HG02852 (cell line): ENCODE data around the gene TRIP6.

Source experiments
- ATAC-seq: cut with Tn5 transposase; IDR thresholded peaks from one replicate; pipeline ENCODE4 v1.9.1; 2021; ENCODE audit warnings: mild to moderate bottlenecking, moderate library complexity; ENCODE audit not compliant: unreplicated experiment

Gene TRIP6

DNA sequence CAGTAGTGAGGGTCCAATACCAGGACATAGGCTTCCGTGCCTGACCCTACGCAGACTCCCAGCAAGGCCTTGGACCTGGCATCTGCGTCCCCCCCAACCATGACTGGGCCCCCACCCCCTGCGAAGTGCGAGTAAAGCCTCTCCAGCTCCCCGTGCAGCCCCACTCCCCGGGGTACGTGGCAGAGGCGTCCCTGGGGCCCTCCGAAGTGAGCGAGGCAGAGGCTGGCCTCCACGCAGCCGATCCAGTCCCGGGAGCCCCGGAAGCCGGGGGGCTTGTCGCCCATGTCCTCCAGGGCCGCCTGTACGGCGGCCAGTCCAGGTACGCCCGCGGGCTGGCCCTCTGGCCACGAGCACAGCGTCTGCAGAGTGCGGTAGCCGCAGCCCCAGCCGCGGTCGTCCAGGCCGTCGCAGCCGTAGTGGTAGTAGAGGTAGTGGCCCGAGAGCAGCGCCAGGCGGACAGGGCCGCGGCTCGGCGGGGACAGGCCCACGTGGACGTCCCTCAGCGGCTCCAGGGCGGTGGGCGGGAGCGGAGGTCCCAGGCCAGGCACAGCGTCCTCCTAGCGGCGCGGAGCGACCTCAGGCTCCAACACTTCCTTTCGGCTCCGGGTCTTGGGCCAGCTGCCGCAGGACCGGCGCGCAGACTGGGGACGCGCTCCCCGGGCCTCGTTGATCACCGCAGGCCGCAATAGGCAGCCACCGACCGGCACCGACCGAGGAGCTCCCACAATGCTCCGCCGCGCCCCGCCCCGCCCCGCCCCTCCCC is 22.0 kb downstream of the TRIP6 start, which contains the start of gene UFSP1:
Gene UFSP1 (minus strand): TSS at position 728 of the 763 bp plus-strand sequence. CDS start 444 bp downstream, at position 284.
- peak; percentile 35 for ATAC-seq

DNA sequence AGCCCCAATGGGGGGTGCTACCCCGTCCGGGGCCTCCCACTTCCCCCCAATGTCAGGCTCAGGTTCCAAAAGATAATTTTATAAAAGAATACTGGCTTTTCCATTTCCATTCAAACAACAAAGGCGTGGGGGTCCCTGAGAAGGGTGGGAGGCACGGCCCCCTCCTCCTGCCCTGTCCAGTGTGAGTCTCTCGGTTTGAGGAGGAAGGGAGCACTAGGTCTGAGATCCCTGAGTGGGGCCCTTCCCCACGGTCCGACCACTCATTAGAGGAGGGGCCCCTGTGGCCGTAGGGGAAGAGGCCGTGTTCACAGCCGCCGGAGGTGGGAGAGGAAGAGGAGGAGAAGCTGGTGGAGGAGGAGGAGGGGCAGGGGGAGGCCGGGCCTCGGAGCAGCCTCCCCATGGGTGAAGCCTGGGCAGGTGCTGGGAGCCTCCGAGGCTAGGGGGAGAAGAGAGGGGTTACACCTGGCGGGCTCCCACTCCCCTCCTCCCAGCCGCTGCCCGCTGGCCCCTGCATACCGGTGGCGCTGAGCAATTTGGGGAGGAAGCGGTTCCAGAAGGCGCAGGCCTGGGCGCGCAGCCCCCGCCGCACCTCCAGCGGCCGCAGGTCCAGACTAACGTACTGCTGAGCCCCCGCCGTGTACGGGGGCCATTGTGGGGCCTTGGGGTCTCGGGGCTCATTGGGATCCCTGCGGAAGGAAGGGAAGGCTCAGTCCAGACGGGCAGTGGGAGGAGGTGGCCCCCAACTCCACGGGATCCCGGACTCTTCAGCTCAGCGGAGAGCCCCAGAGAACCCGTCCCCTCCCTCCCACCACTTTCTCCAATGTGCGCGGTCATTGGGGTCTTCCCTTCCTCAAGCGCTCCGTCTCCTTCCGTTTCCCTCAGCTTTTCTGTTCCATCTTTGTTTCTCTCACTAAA is 23.7 kb downstream of the TRIP6 start:
- no peak for ATAC-seq

DNA sequence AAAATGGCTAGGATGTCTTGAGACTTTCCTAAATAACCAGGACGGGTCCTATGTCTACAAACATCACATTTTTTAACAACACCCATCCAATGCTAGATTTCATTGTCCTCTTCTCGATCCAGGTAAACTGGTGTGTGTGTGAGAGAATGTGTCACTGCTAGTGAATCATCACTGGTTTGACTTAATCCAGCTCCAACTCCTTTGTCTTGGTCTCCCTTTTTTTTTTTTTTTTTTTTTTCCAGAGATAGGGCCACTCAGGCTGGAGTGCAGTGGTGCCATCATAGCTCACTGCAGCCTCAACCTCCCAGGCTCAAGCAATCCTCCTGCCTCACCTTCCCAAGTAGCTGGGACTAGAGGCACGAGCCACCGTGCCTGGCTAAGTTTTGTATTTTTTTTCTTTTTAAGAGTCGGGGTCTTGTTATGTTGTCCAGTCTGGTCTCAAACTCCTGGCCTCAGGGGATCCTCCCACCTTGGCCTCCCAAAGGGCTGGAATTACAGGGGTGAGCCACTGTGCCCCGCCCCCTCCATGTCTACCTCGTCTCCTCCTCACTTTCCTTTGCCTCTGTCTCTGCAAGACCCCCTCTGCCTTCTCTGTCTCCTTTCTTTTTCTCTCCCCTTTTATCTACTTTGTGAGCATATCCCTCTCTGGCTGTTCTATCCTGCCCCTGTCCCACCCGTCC is 24.5 kb downstream of the TRIP6 start:
- ATAC-seq, result no peak

DNA sequence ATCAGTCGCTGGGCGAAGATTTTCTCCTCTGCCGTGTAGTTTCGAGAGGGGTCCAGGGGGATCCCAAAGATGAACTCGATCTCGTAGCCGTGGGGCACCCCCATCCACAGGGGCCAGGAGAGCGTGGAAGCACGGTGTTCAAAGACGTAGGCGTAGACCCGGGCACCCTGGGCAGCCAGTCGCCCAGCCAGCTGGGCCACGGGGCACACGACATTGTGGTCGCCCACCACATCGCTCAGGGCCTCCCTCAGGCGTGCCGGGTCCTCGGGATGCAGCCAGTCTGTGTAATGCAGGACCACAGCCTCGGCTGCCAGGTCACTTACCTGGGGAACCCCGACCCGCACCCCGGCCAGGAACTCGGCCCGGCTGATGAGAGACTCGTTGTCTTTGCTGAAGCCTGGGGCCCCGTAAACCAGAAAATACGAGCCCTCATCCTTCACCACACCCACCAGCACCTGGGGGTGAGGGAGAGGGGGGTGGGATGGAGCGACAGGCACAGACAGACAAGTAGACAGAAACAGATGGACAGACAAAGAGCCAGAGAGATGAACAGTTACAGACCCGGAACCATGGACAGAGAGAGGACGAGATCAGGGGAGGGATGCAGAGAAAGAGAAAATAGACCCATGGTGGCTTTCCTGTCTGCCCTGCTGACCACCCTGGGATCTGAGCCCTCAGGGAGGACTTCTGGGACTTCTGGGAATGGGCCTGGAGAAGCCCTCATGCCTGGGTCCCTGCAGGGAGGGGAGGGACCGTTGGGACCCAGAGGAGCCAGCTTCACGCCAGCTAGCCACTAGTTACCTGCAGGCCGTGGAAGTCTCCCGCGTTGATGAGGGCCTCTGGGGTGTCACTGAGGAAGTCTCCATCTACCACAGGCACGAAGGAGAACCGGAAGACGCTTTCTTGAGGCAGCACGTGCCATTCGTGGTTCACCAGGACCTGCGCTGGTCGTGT is 25.5 kb downstream of the TRIP6 start:
- ATAC-seq, result no peak

DNA sequence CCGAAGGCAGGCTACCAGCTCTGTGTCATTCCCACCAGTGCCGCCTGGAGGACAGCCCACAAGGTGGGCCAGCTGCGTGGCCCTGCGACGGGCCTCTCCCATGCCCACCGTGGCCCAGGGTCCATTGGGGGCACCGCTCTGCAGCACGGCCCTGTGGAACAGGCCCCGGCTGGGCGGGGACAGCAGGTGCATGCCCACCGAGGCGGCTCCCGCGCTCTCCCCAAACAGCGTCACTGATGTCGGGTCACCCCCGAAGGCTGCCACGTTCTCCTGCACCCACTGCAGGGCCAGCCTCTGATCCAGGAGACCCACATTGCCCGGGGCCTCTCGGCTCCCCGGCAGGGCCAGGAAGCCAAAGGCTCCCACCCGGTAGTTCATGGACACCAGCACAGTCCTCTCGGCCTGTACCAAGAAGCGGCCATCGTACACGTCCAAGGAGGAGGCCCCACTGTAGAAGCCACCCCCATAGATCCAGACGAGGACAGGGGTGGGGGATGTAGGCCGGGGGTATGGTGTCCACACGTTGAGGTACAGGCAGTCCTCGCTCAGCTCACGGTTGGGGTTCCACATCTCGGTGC is 26.2 kb downstream of the TRIP6 start:
- no peak for ATAC-seq

DNA sequence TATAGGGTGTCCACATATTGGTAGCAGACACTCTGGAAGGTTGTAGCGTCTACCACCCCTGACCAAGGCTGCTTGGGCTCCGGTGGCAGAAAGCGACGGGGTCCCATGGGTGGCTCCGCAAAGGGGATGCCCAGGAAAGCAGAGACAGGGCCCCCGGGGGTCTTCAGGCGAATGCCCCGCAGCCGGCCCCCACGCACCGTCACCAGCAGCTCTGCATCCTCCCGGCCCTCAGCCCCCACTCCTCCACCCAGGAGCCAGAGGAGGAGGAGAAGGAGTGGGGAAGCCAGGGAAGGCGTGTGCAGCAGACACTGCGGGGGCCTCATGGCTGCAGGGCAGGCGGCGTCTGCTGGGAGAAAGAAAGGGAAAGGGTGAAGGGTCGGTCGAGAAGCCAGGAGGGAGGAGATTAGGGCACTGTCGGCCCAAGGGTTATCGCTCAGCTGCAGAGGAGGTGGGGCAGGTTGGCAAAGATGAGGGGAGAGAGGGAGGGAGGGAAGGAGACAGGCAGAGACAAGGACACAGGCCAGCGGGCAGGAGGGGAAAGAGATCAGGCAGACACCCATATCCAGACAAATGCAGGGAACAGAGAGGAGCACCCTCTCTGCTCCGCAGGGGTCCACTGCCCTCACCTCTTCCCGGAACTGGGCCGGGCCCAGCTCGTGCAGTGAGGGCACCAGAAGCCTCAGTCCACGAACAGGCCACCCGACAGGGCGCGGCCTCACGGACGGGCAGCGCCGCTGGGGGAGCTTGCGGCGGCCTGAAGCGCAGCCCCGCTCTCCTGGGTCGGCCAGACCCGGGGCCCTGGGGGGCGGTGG is 26.9 kb downstream of the TRIP6 start:
- no peak for ATAC-seq

DNA sequence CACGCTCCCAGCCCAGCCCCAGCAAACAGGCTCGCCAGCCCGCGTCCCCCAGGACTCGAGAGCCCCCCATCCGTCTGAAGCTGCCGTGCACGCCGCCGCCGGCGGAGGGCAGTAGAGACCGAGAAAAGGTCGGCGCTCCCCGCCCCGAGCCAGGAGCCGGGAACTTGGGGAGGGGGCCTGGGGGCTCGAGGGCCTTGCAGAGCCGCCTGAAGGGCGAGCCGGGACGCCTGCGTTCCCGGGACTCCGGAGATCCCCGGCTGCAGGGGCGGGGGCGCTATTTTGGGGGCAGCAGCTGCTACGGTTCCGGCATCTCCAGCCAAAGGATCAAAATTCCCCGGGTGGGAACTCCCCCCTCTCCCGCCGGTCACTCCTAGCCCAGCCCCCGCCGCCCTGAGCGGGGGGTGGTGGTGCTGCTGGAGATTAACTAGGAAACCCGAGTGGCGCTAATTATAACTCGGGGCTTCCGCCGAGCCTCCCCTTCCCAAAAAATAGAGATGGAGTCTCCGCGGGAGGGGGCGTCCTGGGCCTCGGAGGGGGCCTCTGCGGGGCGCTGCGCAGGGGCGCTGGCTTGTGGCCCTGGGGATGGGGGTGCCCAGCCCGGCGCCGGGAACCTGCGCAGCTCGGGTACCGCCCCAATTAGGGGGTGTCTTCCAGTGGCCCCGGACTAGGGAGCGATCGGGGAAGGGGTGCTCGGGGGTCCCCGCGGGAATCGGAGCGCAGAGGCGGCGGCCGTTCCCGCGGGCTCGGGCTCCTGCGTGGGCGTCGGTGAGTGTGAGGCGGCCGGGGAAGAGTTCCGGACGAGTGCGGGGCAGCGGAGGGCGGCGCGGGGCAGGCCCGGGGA is 27.9 kb downstream of the TRIP6 start:
- ATAC-seq, result no peak

DNA sequence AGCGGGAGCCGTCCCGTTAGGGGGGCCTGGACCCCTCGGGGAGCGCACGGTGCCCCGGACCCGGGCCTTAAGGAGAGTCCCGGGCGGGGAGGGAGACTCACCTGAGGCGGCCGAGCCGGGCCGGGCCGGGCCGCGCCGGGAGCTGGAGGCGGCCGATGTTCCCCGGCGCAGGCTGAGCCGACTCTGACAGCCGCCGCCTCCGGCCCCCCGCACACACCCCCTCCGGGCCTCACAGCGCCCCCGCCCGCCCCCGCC is 28.4 kb downstream of the TRIP6 start, which contains the start of gene ACHE:
Gene ACHE (minus strand): TSS at position 188 of the 255 bp plus-strand sequence. CDS start 1,656 bp downstream, outside the sequence.
- no peak for ATAC-seq

DNA sequence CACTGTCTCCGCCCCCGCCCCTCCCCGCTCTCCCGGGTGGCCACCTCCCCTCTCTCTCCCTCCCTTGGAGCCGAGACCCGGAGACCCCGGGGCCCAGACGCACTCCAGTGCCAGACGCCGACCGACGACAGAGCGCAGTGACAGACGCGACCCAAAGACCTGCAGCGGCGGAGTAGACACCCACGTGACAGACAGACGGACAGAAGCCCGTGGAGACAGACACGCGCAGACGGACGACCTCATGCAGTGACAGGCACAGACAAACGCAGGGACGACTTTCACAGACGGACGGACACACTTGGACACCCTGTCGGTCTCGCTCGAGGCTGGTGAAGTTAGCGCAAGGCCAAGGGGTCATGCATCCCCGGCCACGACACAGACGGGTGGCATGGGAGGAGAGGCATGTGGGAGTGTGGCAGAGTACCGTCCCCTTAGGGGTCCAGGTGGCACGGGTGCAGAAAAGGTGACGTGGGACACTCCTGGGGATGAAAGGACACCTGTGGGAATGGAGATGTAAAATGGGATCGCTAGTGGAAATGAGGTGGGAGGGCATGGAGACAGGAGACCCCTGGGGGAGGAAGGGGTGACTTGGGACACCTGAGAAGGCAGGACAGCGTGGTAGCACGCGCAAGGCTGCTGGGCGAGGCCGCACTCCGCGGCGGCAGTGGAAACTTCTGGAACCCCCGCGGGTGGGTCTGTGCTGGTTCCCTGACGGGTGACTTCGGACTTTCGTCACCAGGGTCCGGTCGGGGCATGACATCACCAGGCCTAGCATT is 29.0 kb downstream of the TRIP6 start:
- no peak for ATAC-seq

DNA sequence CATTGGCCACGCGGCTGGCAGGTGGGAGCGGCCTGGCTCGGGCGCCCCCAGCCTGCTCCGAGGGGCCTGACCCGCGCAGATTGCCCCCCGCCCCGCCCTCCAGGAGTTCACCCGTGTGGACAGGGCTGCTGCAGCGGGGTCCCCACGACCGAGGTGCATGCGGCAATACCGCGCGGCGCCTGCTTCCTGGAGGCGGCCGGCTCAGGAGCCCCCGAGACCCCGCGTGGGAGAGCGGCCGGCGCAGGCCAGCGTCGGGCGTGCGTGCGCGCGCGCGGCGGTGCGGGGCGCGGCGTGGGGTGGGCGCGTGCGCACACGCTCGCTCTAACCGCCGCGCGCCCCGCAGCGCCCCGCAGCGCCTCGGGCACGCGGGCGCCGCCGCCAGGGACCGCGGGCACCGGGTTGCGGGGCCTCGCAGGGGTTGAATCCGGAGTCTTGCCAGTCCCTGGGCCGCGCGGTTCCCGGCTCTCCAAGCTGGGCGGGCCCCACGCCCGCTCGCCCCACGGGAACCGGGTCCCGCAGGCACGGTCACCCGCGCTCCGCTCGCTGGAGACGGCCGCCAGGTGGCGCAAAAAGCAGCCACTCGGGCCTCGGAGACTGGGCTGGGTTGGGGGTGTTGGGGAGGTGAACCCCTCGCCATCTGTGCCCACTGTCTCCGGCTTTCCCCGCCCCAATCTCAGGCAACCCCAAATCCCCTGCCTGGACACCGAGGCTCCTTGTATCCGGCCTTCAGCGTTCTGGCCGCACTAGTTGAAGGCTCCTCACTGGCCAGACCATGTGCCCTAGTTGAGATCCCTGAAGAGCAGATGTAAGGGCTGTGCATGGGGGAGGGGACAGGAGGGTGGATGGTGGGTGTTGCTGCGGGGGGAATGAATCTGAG is 29.8 kb downstream of the TRIP6 start:
- no peak for ATAC-seq

DNA sequence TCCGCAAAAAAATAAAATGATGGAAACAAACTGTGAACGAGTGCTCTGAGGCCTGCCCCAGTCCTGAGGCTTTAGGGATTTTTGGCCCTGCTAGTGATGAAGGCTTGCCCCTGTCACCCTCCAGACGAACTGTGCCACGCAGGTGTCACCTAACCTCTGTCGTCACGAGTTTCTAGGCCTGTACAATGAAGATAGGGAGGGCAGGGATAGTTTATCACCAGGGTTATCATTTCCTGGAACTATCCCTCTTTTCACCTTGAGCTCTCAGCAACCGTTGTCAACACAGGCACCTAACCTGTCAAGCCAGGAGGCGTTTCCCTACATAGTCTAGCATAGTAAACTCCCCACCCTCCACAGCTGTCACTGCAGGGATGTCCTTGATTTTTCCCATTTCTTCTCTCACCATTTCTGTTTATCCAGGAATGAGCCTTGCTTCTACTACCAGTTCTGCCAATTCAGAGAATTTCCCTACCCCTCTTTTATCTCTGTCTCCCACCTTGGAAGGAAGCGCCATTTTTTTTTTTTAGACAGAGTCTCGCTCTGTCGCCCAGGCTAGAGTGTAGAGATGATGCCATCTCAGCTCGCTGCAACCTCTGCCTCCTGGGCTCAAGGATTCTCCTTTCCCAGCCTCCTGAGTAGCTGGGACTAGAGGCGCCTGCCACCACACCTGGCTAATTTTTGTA is 30.7 kb downstream of the TRIP6 start:
- no peak for ATAC-seq

DNA sequence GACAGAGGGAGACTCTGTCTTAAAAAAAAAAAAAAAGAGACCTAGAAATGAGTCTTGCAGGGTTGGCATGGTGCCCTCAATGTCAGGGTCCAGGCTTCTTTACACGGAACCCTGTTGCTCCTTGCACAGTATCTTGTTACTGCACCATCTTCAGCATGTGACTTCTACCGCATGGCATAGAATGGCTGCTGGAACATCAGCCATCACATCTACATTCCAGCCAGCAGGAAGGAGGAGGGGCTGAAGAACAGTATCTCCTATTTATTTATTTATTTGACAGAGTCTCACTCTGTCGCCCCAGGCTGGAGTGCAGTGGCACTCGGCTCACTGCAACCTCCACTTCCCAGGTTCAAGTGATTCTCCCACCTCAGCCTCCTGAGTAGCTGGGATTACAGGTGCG is 32.2 kb downstream of the TRIP6 start:
- no peak for ATAC-seq

DNA sequence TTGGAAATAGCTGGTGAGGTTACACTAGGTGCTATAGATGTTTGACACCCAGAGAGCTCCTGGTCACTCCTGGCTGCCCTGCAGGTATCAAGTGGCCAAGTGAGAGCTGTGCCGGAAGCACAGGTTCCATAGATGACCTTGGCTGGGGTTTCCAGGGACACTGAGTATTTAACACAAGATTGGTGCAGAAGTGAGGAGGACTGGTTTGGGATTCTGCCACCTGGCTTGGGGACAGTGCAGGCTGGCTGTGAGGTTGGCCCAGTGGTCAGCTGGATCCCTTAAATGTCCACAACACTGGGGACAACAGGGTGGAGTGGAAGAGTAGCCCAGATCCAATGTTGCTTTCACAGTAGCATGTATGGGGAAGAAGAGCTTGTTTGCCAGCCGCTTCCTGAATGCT is 33.8 kb downstream of the TRIP6 start:
- ATAC-seq, result no peak

DNA sequence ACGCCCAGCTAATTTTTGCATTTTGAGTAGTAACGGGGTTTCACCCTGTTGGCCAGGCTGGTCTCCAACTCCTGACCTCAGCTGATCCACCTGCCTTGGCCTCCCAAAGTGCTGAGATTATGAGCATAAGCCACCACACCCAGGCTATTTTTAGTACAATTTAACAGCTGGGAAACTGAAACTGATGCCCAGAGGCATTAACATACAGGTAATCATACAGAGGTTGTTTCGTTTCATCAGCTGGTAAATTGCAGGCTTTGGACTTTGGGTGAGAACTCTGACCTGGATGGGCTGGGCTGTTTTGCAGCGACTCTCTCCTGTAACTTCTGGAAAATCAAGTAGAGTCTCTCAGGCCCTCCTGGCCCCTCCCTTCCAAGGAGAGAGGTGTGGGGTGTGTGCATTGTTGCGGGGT is 34.7 kb downstream of the TRIP6 start:
- ATAC-seq, result no peak

DNA sequence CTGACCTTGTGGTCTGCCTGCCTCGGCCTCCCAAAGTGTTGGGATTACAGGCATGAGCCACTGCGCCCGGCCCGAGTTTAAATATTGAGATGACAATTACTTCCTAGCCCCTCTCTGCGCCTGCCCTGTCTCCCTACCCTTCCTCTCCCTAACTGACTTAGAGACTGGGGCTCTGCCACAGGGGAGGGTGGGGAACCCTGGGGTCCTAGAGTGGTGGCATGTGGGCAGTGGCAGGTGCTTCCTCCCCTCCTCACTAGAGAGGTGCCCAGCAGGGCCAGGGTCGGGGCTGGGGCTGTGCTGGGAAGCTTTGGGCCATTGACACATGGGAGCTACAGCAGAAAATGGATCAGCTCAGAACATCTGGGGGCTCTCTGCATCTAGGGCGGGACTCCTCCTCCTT is 35.5 kb downstream of the TRIP6 start:
- ATAC-seq, result no peak

DNA sequence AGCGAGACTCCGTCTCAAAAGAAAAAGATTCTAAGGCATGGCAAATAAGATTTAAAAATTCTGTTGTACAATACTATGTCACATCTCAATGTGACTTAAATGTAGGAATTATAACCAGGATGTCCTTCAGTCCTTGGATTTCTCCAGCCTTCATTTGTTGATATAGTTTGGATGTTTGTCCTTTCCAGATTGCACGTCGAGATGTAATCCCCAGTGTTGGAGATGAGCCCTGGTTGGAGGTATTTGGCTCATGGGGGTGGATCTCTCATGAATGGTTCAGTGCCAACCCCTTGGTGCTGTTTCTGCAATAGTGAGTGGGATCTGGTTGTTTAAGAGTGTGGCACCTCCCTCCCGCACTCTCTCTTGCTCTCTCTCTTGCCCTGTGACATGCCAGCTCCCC is 41.3 kb downstream of the TRIP6 start:
- no peak for ATAC-seq
